ENCODE measurements around the gene HDAC8.
"Not testable (repeated sequence)": the region's sequence is repeated elsewhere in the genome, so short reads cannot be mapped to it uniquely, and the experiment has no call there.

HDAC8 gene

GRCh38 chrX:72572248-72573157 lies at the start of gene HDAC8:
Gene HDAC8, minus strand, starts transcription at chrX:72572843. Its CDS starts 82 bp downstream, at chrX:72572761.
- peak; percentile 82 for DNase-seq (ENCODE audit: low spot score)

- DNase-seq (ENCODE audit: low spot score): no peak
Measured at GRCh38 chrX:72621625-72622485, 49.2 kb upstream of the HDAC8 start.

- DNase-seq (ENCODE audit: low spot score): no peak
Measured at GRCh38 chrX:72621163-72621562, 48.5 kb upstream of the HDAC8 start.

GRCh38 chrX:72620550-72621145 lies 48.0 kb upstream of the HDAC8 start:
- DNase-seq (ENCODE audit: low spot score): no peak

- no peak for DNase-seq (ENCODE audit: low spot score)
Measured at GRCh38 chrX:72609313-72609712, 36.7 kb upstream of the HDAC8 start.

GRCh38 chrX:72604705-72605104 lies 32.1 kb upstream of the HDAC8 start:
- no peak for DNase-seq (ENCODE audit: low spot score)

- DNase-seq (ENCODE audit: low spot score): no peak
Measured at GRCh38 chrX:72604112-72604511, 31.5 kb upstream of the HDAC8 start.

- DNase-seq (ENCODE audit: low spot score): not testable (repeated sequence)
Measured at GRCh38 chrX:72591038-72591437, 18.4 kb upstream of the HDAC8 start.

GRCh38 chrX:72584163-72584562 lies 11.5 kb upstream of the HDAC8 start:
- DNase-seq (ENCODE audit: low spot score): no peak

GRCh38 chrX:72576141-72576894 lies 3.7 kb upstream of the HDAC8 start:
- DNase-seq (ENCODE audit: low spot score): no peak

GRCh38 chrX:72573158-72573511 lies 492 bp upstream of the HDAC8 start:
- no peak for DNase-seq (ENCODE audit: low spot score)

GRCh38 chrX:72569786-72570185 lies 2.9 kb downstream of the HDAC8 start:
- no peak for DNase-seq (ENCODE audit: low spot score)

- DNase-seq (ENCODE audit: low spot score): no peak
Measured at GRCh38 chrX:72568406-72569092, 4.1 kb downstream of the HDAC8 start.

- DNase-seq (ENCODE audit: low spot score): no peak
Measured at GRCh38 chrX:72566448-72566847, 6.2 kb downstream of the HDAC8 start.

- DNase-seq (ENCODE audit: low spot score): not testable (repeated sequence)
Measured at GRCh38 chrX:72559655-72560054, 13.0 kb downstream of the HDAC8 start.

GRCh38 chrX:72554448-72555140 lies 18.0 kb downstream of the HDAC8 start:
- no peak for DNase-seq (ENCODE audit: low spot score)

- not testable (repeated sequence) for DNase-seq (ENCODE audit: low spot score)
Measured at GRCh38 chrX:72552443-72552842, 20.2 kb downstream of the HDAC8 start.

GRCh38 chrX:72545990-72546389 lies 26.7 kb downstream of the HDAC8 start:
- DNase-seq (ENCODE audit: low spot score): no peak

- DNase-seq (ENCODE audit: low spot score): no peak
Measured at GRCh38 chrX:72540318-72540717, 32.3 kb downstream of the HDAC8 start.

- no peak for DNase-seq (ENCODE audit: low spot score)
Measured at GRCh38 chrX:72539822-72540221, 32.8 kb downstream of the HDAC8 start.

GRCh38 chrX:72536542-72536941 lies 36.1 kb downstream of the HDAC8 start:
- DNase-seq (ENCODE audit: low spot score): no peak

All from left forelimb (tissue), 1 donor.